Ovary (tissue), 9 donors: ENCODE results near the gene SMIM41. TPM values are rescaled to one million over a fixed set of nuclear protein-coding genes. Genes with fewer than 3 reads are reported as not detected.

Experiments
- DNase-seq, 5 donors: peaks; one replicate each; pipeline ENCODE4 v3.0.0-alpha.2; 2019 to 2020
- H3K27ac ChIP-seq, 2 donors: fragments of 200-600 bp; one replicate each; pipeline versions ENCODE4 v1.5.1 to v1.8.0; 2019 to 2022
- H3K27me3 ChIP-seq: fragments of 200-600 bp; one replicate; pipeline ENCODE4 v1.8.0; 2022
- H3K36me3 ChIP-seq: fragments of 200-600 bp; sonication (generic); one replicate; pipeline ENCODE4 v1.5.1; 2019
- H3K4me1 ChIP-seq: one replicate; pipeline ENCODE4 v1.8.1; 2013; ENCODE audit warnings: mild to moderate bottlenecking, moderate library complexity; ENCODE audit not compliant: insufficient read depth
- H3K4me3 ChIP-seq: fragments of 200-600 bp; sonication (generic); one replicate; pipeline ENCODE4 v1.5.1; 2017
- H3K9me3 ChIP-seq, 2 donors: fragments of 200-600 bp in 1 of 2; sonication (generic) in 1 of 2; one replicate each; pipeline versions ENCODE4 v1.5.1 to v1.8.1; 2013 to 2019; ENCODE audit warnings: mild to moderate bottlenecking in 1 of 2, moderate library complexity in 1 of 2
- EP300 ChIP-seq: sonication (generic); formaldehyde crosslinking; IDR thresholded peaks from one replicate; pipeline ENCODE4 v1.6.1; 2017; ENCODE audit warnings: antibody characterized with exemption
- POLR2A ChIP-seq: fragments of 450-650 bp; IDR thresholded peaks from one replicate; pipeline ENCODE4 v1.6.1; 2017; ENCODE audit warnings: antibody characterized with exemption, mild to moderate bottlenecking, moderate library complexity
- WGBS, 3 donors: extraction: QIAGEN DNeasy Blood & Tissue Kit in 1 of 3; methylation state at CpG; one replicate each; pipeline versions ENCODE4 v1.1.5 to v1.1.7; 2013 to 2017; 5-methylcytosine and 5-hydroxymethylcytosine counted together
- intact Hi-C, 4 donors: fragments of 100-400 bp; cut with DNase I; formaldehyde crosslinking; loops; one replicate each; pipeline versions ENCODE4 v1.11.0 to v1.15.1; 2022 to 2023
- polyA plus RNA-seq, 2 donors: library from polyadenylated mRNA; stranded (reverse); fragments of 200-250 nt in 1 of 2; fragments of 350-450 nt in 1 of 2; fragmentation: Illumina TruSeq in 1 of 2; extraction: RNeasy Lipid Tissue Mini Kit (QIAGEN cat#74804) in 1 of 2; gene quantifications; one replicate each; pipeline ENCODE4 v1.2.3, GENCODE V29; 2013 to 2014
- total RNA-seq, 7 donors: library from RNA; depleted of rRNA in 2 of 7; stranded (reverse); fragments of >200 nt in 2 of 7; fragmentation: NEBNext Ultra II Directional in 3 of 7; extraction: Animal tissue kit (Norgen Biotek cat#: 25700) in 3 of 7; gene quantifications; one replicate each; pipeline versions ENCODE4 v1.1.0 to v1.2.4, GENCODE V29; 2016 to 2023
- TF ChIP-seq, protein P1 (sequence below), 3 donors: fragments of 450-650 bp in 2 of 3; fragments of 200-600 bp in 1 of 3; IDR thresholded peaks; one replicate each; pipeline versions ENCODE4 v1.5.1 to v1.8.0; 2016 to 2022; ENCODE audit warnings: antibody characterized with exemption in 3 of 3, mild to moderate bottlenecking in 1 of 3
- donor health status: DM: no; HTN: no; CAD: no; lungs with moderate emphysema.
- donor health status: DM: no; HTN: no; CAD: no.
- donor health status: Bipolar disorder and iron deficiency.
- donor health status: DM: yes; HTN: yes; CAD: no.
- donor health status: DM: no; HTN: no; CAD: no.
- donor health status: DM: yes; HTN: yes; CAD: no.

Gene SMIM41
- total and polyA plus RNA-seq, 9 donors, result 0.32 to 4.5 (median 2.8) TPM

DNA sequence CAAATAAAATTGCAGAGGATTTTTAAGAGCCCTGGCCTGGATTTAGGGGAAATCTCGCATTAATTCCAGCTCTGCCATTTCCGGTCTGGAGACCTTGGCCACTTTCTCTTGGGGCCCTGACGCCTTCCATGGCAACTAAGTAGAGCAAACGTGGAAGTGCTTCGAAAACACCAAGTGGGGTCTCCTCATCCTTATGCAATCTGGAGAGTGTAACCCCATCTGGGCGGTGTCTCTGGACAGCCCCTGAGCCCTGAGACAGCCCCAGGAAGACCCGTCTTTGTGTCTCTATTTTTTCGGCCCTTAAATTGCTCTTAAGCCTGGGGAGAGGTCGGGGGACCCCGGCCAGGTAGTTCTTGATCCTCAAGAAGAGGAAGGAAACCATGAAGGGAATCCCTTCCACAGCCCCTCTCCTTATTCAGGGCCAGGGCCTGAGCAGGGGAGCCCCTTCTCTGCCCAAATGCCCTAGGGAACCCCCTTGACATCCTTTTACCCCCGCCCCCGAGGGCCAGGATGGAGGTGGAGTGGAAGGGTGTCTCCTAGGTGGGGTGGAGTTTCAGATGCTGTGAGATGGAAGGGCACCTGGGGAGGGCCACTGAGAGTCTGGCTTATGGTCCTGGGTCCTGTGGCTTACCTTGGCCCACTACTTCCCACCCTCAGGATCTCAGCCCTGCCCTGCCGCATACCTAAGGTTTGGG lies 45.9 kb upstream of the SMIM41 start:
- H3K27ac ChIP-seq, result peak overlapping the region; percentile 88 to 91
- 67 to 75% (median 72%) methylated on average over 13 of the region's 13 CpGs for WGBS, 3 donors
- peak overlapping the region; percentile 27 for H3K4me3 ChIP-seq
- peaks cover 2% of the 10 kb centered on the region for H3K4me1 ChIP-seq
- intact Hi-C loops, result loop anchor here in 1 of 4 donors (2.0 kb wide), 1 partner anchor 17 kb away; the partner anchor contains the start of gene NR4A1
- TF ChIP-seq, protein P1, sequence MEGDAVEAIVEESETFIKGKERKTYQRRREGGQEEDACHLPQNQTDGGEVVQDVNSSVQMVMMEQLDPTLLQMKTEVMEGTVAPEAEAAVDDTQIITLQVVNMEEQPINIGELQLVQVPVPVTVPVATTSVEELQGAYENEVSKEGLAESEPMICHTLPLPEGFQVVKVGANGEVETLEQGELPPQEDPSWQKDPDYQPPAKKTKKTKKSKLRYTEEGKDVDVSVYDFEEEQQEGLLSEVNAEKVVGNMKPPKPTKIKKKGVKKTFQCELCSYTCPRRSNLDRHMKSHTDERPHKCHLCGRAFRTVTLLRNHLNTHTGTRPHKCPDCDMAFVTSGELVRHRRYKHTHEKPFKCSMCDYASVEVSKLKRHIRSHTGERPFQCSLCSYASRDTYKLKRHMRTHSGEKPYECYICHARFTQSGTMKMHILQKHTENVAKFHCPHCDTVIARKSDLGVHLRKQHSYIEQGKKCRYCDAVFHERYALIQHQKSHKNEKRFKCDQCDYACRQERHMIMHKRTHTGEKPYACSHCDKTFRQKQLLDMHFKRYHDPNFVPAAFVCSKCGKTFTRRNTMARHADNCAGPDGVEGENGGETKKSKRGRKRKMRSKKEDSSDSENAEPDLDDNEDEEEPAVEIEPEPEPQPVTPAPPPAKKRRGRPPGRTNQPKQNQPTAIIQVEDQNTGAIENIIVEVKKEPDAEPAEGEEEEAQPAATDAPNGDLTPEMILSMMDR (IDR thresholded peaks at IDR 0.05), result no peak
- TF ChIP-seq EP300, result no peak
- no peak for TF ChIP-seq POLR2A
- DNase-seq, result peak in 2 of 5 donors; percentile 50 to 57
- H3K36me3 ChIP-seq, result no peaks in the 10 kb centered on the region
- H3K9me3 ChIP-seq, result no peaks in the 10 kb centered on the region
- H3K27me3 ChIP-seq, result no peaks in the 10 kb centered on the region

- 67 to 77% (median 69%) methylated on average over 4 of the region's 4 CpGs for WGBS, 3 donors
Observed at GRCh38 chr12:52035190-52035589, 44.3 kb upstream of the SMIM41 start.

DNA sequence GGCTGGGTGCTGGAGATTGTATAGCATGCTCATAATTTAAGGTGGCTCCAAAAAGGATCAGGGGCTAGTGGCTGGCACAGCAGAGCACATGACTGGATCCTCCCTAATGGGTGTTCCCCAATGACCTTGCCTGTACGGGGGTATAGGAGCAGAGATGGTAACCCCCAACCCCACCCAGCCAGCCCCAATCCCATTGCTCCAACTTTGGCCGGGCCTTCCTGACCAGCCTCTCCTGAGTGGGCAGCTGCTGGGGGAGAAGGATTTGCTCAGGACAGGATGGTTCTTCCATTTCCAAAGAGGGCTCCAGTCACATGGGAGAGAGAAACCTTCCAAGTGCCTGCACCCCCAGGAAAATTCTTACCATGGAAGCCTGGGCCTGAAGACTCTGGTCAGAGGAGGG lies 43.6 kb upstream of the SMIM41 start:
- 50 to 75% (median 64%) methylated on average over 2 of the region's 2 CpGs for WGBS, 3 donors
- peak in 2 of 5 donors; percentile 40 to 46 for DNase-seq

More at GRCh38 chr12:52035190-52035589, 44.3 kb upstream of the SMIM41 start:
- Histone ChIP-seq H3K36me3 (no peaks in the 10 kb centered on the region), H3K27ac (no peak overlapping the region), H3K9me3 (no peaks in the 10 kb centered on the region), H3K4me3 (no peak overlapping the region), H3K4me1 (peaks cover 2% of the 10 kb centered on the region), H3K27me3 (no peaks in the 10 kb centered on the region)
- DNase-seq, result no peak
- intact Hi-C loops, result loop anchor here in 1 of 4 donors (5.0 kb wide), 1 partner anchor 1008 kb away; the partner anchor contains the start of gene SLC11A2
- no peak for TF ChIP-seq EP300
- TF ChIP-seq, protein P1 (IDR thresholded peaks at IDR 0.05), result no peak

GRCh38 chr12:52036587-52037171 lies 42.8 kb upstream of the SMIM41 start:
- Histone ChIP-seq H3K36me3 (no peaks in the 10 kb centered on the region), H3K4me1 (peaks cover 2% of the 10 kb centered on the region), H3K27ac (peak overlapping the region; percentile 69 to 94), H3K9me3 (no peaks in the 10 kb centered on the region), H3K4me3 (peak overlapping the region; percentile 73), H3K27me3 (no peaks in the 10 kb centered on the region)
- TF ChIP-seq, protein P1 (IDR thresholded peaks at IDR 0.05), result no peak
- peak; percentile 72 for TF ChIP-seq POLR2A
- peak; percentile 95 for TF ChIP-seq EP300
- intact Hi-C loops, result loop anchor here in 1 of 4 donors (5.0 kb wide), 1 partner anchor 1009 kb away; the partner anchor contains the start of gene SLC11A2
- DNase-seq, result peak; percentile 93 to 96 (median 95)
- 11 to 40% (median 13%) methylated on average over 18 to 53 of the region's 53 CpGs for WGBS, 3 donors

More for the DNA sequence above, 43.6 kb upstream of the SMIM41 start:
- Histone ChIP-seq H3K4me3 (no peak overlapping the region), H3K27ac (peak overlapping the region; percentile 69 to 94), H3K27me3 (no peaks in the 10 kb centered on the region), H3K36me3 (no peaks in the 10 kb centered on the region), H3K9me3 (no peaks in the 10 kb centered on the region), H3K4me1 (peaks cover 2% of the 10 kb centered on the region)
- intact Hi-C loops, result loop anchor here in 1 of 4 donors (5.0 kb wide), 1 partner anchor 1009 kb away; the partner anchor contains the start of gene SLC11A2
- TF ChIP-seq POLR2A, result peak; percentile 9
- no peak for TF ChIP-seq EP300
